GM12873 (cell line): ENCODE measurements around the gene DDX10.

Source experiments
- TF ChIP-seq, protein P1 (sequence below): IDR thresholded peaks from 2 replicates; pipeline ENCODE4 v1.5.1; 2012; ENCODE audit warnings: low read depth, mild to moderate bottlenecking, moderate library complexity, low read length, control low read depth; ENCODE audit not compliant: insufficient read depth; ENCODE audit errors: missing control alignments

The DDX10 gene

DNA sequence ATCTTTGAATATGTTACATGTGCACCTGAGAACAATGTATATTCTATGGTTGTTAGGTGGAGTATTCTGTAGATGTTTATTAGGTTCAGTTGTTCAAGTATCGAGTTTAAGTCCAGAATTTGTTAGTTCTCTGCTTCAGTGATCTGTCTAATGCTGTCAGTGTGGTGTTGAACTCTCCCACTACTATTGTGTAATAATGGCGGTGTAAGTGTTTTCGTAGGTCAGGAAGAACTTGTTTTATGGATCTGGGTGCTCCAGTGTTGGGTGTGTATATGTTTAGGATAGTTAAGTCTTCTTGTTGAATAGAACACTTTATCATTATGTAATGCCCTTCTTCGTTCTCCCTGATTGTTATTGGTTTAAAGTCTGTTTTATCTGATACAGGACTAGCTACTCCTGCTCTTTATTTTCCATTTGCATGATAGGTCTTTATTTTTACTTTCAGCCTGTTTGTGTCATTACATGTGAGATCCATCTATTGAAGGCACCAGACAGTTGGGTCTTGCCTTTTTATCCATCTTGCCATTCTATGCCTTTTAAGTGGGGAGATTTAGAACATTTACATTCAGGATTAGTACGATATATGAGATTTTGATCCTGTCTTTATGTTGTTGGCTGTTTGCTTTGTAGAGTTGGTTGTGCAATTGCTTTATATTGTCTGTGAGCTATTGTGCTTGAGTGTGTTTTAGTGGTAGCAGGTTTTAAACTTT, 121.6 kb downstream of the DDX10 start:
- TF ChIP-seq, protein P1, sequence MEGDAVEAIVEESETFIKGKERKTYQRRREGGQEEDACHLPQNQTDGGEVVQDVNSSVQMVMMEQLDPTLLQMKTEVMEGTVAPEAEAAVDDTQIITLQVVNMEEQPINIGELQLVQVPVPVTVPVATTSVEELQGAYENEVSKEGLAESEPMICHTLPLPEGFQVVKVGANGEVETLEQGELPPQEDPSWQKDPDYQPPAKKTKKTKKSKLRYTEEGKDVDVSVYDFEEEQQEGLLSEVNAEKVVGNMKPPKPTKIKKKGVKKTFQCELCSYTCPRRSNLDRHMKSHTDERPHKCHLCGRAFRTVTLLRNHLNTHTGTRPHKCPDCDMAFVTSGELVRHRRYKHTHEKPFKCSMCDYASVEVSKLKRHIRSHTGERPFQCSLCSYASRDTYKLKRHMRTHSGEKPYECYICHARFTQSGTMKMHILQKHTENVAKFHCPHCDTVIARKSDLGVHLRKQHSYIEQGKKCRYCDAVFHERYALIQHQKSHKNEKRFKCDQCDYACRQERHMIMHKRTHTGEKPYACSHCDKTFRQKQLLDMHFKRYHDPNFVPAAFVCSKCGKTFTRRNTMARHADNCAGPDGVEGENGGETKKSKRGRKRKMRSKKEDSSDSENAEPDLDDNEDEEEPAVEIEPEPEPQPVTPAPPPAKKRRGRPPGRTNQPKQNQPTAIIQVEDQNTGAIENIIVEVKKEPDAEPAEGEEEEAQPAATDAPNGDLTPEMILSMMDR: no peak

DNA sequence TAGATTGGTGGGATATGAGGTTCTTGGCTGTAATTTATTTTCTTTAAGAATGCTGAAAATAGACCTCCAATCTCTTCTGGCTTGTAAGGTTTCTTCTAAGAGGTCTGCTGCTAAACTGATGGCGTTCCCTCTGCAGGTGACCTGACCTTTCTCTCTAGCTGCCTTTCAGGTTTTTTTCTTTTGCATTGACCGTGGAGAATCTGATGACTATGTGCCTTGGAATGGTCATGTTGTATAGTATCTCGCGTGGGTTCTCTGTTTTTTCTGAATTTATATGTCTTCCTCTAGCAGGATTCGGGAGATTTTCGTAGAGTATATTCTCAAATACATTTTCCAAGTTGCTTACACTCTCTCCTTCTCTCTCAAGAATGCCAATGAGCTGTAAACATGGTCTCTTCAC, 122.2 kb downstream of the DDX10 start:
- TF ChIP-seq, protein P1: no peak

DNA sequence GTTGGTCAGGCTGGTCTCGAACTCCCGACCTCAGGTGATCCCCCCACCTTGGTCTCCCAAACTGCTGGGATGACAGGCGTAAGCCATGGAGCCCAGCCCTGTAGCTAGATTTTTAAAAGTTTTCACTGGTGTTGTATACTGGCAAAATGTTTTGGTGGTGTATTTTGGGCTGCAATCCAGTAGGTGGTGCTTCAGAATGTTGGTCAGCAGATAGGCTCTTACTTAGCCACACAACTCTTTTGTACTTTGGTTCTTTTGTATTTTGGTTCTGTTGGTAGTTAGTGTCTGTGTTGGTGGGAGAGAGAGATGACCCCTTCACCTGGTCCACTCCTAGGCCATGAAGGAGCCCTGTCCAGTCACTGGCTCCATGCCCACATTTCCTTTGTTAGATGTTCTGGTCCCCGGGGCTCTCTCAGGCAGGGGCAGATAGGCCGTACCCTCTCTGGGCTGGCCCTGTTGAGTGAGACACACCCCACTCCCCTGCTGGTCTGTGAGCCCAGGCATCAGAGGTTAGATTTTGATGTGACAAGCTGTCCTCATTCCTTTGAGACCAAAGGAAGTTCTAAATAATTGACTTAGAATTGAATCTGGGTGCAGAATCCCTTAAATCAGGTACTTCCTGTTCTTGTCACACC, 123.8 kb downstream of the DDX10 start:
- TF ChIP-seq, protein P1: peak; percentile 60

DNA sequence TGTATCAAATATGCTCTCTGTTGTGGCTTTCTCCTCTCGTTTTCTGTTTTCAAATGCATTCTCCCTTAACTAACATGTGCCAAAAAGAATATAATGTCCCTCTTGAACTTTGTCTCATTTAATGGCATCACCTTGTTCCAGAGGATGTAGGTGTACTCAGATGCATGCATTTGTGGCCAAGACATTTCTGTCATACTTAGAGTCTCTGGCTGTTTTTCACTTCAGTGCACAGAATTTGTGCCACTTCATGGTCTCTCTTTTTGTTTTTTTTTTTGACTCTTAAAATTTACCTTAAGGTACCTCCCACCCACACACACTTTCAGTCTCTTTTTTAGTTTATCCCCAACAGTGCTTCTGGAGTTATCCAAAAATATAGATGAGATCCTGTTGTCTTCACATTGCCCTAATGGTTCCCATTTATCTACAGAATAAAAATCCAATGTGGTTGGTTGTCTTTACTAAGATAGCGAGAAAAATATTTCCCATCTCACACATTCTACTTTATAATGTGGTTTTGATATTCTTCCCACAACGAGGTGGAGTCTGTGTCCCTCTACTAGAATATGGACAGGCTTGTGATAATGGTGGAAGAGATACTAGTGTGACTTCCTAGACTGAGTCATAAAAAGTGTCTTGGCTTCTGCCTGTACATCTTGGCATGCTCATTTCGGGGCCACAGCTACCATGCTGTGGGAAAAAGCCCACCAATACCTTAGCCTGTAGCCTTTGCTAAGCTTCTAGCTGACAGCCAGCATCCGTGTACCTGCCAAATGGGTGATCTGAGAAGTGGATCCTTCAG, 125.8 kb downstream of the DDX10 start:
- TF ChIP-seq, protein P1: no peak

DNA sequence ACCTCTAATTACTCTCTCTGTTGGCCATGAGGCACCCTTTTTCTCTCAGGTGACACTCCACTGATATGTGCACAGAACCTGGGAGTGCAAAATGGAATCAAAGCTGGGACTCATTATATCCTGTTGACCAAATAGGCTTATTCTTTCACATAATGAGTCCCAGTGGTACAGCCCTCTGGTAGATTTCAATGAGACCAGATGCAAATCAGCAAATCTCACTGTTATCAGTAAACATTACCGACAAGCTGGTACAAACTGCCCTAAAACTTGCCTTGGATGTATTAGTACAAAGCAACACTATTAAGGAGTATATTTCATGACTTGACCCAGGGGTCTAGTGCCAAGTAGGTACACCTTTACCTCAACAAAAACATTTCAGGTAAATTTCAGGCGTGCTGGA, 128.3 kb downstream of the DDX10 start:
- TF ChIP-seq, protein P1: no peak

DNA sequence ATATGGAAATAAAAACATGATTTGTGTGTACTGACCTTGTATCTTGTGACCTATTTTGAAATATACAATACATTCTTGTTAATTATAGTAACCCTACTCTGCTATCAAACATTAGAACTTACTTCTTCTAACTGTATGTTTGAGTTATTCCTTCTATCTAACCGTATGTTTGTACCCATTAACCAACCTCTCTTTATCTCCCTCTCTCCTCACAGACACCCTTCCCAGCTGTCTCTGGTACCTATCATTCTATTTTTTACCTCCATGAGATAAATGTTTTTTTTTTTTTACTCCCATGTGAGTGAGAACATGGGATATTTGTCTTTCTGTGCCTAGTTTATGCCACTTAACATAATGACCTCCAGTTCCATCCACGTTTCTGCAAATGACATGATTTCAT, 128.7 kb downstream of the DDX10 start:
- TF ChIP-seq, protein P1: no peak

DNA sequence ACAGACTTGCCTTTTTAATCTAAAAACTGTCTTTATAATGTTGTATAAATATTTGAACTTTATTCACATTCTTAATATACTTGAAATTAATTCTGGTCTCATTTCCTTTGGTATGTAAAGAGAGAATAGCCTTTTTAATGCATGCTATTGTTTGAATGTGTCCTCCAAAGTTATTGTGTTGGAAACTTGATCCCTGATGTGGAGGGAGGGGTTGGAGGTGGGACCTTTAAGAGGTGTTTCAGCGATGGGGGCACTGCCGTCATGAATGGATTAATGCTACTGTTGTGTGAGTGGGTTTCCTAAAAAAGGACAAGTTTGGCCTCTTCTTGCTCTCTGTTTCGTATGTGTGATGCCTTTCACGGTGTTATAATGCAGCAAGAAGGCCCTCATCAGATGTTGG, 131.7 kb downstream of the DDX10 start:
- TF ChIP-seq, protein P1: no peak
